K562 (cell line): Measurements from ENCODE around the gene BCORL1.

ENCODE experiments used
- BCOR ChIP-seq: fragments of 450-650 bp; IDR thresholded peaks from 2 replicates; pipeline ENCODE4 v1.6.1; 2016
- CTCF ChIP-seq, 3 experiments: IDR thresholded peaks in 2 of 3; conservative IDR thresholded peaks in 1 of 3; 2 replicates each; pipeline ENCODE4 v1.5.1; 2011 to 2012; ENCODE audit warnings: low read length in 3 of 3, mild to moderate bottlenecking in 3 of 3, control low read depth in 2 of 3, improper control_type of control experiment in 1 of 3, inconsistent platforms in 1 of 3, low read depth in 1 of 3, mixed read lengths in 1 of 3, moderate library complexity in 1 of 3; ENCODE audit not compliant: insufficient read depth in 2 of 3
- E4F1 ChIP-seq: fragments of 250-450 bp; sonication (Bioruptor Pico); IDR thresholded peaks from 2 replicates; pipeline ENCODE4 v1.5.0; 2021; ENCODE audit warnings: mild to moderate bottlenecking, borderline replicate concordance
- EP300 ChIP-seq: IDR thresholded peaks from 2 replicates; pipeline ENCODE4 v1.6.1; 2012; ENCODE audit warnings: low read length, improper control_type of control experiment
- MLLT1 ChIP-seq, 2 experiments: fragments of 450-650 bp; IDR thresholded peaks; 2 replicates each; pipeline ENCODE4 v1.6.1; 2016
- NFYB ChIP-seq: IDR thresholded peaks from 2 replicates; pipeline ENCODE4 v1.6.1; 2011; ENCODE audit warnings: mild to moderate bottlenecking, moderate library complexity; ENCODE audit not compliant: insufficient read length; ENCODE audit errors: extremely low read depth
- POLR2A ChIP-seq: fragments of 450-650 bp; conservative IDR thresholded peaks from 2 replicates; pipeline ENCODE4 v1.6.1; 2016
- POLR2AphosphoS5 ChIP-seq: IDR thresholded peaks from 2 replicates; pipeline ENCODE4 v1.6.1; 2011; ENCODE audit warnings: mild to moderate bottlenecking, low read depth, low read length, moderate library complexity; ENCODE audit not compliant: control insufficient read depth, insufficient read depth
- REST ChIP-seq, 2 experiments: fragments of 450-650 bp; formaldehyde crosslinking in 1 of 2; IDR thresholded peaks; 2 replicates each; pipeline versions ENCODE4 v1.4.0 to v1.6.1; 2014 to 2020; ENCODE audit warnings: mild to moderate bottlenecking in 2 of 2, borderline replicate concordance in 1 of 2, low read depth in 1 of 2
- SETDB1 ChIP-seq: IDR thresholded peaks from one replicate; pipeline ENCODE4 v1.6.1; 2012; ENCODE audit warnings: low read length, control low read depth, inconsistent platforms
- TFAP4 ChIP-seq: sonication (generic); formaldehyde crosslinking; IDR thresholded peaks from 2 replicates; pipeline ENCODE4 v1.8.0; 2022; ENCODE audit warnings: missing genetic modification reagents, mild to moderate bottlenecking, moderate library complexity, borderline replicate concordance
- TSC22D4 ChIP-seq: fragments of 450-650 bp; IDR thresholded peaks from 2 replicates; pipeline ENCODE4 v1.6.1; 2016; ENCODE audit warnings: missing genetic modification characterization, missing biosample characterization, control low read depth
- YBX1 ChIP-seq: fragments of 450-650 bp; IDR thresholded peaks from 2 replicates; pipeline ENCODE4 v1.7.1; 2016; ENCODE audit warnings: mild to moderate bottlenecking
- ZNF347 ChIP-seq: fragments of 450-650 bp; formaldehyde crosslinking; IDR thresholded peaks from 2 replicates; pipeline ENCODE4 v1.4.0; 2020; ENCODE audit warnings: low read depth, mild to moderate bottlenecking, moderate library complexity

GRCh38 chrX:129980540-129981199 is 1.8 kb upstream of the BCORL1 start:
- TF ChIP-seq BCOR (no peak), POLR2AphosphoS5 (no peak), CTCF (IDR thresholded peaks at IDR 0.05 in 2 of 3, conservative IDR thresholded peaks at IDR 0.05 in 1 of 3; ENCODE audit: insufficient read depth in 2 of 3, low read depth in 1 of 3, low read length in 3 of 3) (no peak), TFAP4 (CRISPR knock-in tag) (no peak), REST (IDR thresholded peaks at IDR 0.05; ENCODE audit: borderline replicate concordance) (no peak), REST (CRISPR knock-in tag; IDR thresholded peaks at IDR 0.05; ENCODE audit: low read depth) (no peak), SETDB1 (no peak), E4F1 (no peak), POLR2A (no peak), ZNF347 (CRISPR knock-in tag) (no peak), YBX1 (no peak), MLLT1 (IDR thresholded peaks at IDR 0.05) (no peak), TSC22D4 (tag) (no peak), EP300 (no peak), NFYB (no peak)
